Activated CD4-positive, CD25-positive, alpha-beta regulatory T cell treated with anti-CD3 and anti-CD28 coated beads, Interleukin-2, amount 50 U/mL, for 72 hours (primary cell): ENCODE results near the gene BMF.

Experiments
- DNase-seq: peaks from one replicate; pipeline ENCODE4 v3.0.0; 2021

Gene BMF

DNA sequence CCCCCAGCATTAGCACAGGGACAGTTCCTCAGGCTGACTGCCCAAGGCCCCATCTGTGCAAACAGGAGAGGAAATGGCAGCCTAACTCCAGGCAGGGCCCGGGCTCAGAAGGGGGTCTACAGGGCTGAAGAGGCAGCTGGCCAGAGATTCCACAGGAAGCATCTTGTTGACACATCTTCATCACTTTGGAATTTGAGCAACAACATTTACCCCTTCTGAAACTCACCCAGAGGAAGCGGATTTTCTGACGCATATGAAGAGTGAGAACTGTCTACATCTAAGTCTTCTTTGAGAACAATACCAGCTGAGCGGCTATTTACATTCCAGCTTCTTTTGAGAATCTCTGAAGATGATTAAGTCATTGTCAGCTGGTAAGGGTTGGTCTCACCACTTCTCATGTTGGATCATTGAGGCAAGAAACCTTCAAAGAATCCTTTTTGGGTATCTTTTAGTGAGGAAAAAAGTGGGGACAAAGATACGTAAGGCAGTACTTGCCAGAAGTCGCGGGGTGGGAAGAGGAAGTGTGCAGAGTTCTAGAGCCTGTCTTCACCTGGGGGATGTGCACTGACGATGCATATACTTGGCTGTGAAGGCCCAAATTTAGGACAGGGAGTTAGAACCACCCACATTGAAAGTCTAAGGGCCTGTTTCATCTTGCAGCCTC lies 44.3 kb downstream of the BMF start:
- DNase-seq, result no peak

DNA sequence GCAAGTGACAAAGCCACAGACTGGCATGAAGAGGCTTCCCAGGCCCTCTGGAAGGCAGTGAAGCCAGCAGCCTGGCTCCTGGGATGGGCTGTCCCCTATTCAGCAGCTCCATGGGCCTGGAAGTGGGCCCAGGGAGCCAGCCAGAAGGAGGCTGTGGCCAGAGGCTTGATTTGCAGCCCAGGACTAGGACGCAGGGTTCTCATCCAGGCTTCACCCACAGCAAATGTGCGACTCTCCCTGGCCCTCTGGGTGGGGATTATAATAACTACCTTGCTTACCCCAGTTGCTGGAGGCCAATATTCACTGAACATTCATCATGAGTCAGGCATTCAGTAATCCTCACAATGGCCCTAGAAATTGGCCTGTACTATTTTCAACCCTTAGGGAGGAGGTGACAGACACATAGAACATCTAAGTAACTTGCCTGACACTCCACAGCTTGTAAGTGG lies 45.1 kb downstream of the BMF start:
- DNase-seq, result no peak

DNA sequence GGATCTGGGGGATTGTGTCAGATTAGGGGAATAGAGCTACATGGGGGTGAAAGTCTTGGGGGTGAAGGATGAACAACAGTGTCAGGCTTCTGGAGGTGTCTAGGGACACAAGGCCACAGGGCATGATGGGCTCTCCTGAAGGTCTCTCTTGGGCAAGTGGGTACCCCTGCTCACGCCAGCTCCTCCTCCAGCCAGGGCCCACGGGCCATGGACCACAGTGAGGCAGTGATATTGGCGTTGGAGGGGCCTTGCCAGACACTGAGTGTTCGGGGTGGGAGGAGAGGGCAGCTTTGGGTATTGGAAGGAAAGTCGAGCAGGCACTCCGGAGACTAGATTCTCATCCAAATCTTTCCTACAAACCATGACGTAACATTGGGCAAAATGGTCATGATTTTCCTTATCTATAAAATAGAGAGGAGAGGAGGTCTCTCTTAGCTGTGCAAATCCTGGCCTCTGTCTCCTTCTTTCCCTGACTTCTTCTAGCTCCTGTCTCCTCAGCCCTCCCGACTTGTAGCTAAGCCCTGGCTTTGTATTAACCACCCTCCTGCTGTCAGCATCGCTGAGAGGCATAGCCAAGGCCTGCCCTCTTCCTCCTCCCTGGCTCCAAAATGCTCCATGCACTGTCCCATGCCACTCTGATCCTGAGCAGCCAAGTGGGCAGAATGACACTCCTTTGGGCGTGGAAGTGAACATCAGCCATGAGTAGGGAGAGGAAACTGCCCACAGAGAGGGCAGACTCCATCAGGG lies 45.7 kb downstream of the BMF start:
- no peak for DNase-seq

DNA sequence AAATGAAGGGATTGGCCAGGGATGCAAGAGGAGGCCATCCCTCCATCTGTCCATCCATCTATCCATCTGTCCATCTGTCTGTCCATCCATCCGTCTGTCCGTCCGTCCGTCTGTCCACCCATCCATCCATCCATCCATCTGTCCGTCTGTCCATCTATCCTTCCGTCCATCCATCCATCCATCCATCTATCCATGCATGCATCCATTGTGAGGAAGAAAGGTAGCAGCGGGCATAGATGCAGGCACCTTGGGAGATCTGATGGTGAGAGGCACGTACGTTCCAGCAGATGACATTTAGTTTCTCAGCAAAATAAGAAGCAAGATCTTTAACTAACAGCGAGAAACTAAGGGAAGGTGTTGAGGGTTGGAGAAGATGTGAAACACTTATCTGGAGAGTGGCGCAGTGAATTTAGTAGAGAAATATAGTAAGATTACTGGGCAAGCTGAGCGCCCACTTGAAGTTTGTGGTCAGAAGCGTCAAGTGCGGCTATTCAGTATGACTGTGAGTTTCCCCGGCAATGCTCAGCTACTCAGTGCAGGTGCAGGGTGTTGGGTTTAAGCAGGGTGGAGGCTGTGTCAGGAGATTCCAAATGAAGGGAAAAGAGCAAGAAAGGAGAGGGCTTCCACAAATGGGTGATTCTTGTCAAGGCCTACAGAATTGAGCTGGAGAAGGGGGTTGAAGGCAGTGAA lies 47.3 kb downstream of the BMF start:
- no peak for DNase-seq

DNA sequence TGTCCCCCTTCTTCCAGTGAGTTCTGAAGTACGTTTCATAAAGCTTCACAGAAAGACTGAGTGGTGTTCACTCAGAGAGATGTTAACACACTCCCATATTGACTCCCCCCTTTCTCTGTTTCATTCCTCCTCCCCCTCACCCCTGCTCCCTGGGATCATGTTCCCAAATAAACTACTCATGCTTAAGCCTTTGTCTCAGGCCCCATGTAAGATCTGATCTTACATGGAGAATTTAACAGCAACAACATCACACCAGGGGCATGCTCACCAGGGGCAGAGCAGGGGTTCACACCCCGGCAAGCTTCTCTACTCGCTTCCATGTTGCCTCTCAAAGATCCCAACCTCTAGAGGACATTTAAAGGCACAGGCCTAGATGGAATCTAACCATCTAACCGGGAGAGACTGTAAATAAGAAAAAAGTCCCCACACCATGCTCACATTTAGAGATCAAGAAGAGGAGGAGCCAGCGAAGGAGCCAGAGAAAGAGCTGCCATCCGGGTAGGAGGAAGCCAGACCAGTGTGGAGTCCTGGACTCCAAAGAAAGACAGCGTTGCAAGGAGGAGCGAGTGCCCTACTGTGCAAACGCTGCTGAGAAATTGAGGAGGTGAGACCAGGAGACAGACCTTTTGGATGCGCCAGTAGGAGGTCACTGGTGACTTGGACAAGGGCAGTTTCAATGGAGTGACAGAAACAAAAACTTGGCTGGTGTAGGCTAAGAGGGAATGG lies 48.3 kb downstream of the BMF start:
- no peak for DNase-seq

DNA sequence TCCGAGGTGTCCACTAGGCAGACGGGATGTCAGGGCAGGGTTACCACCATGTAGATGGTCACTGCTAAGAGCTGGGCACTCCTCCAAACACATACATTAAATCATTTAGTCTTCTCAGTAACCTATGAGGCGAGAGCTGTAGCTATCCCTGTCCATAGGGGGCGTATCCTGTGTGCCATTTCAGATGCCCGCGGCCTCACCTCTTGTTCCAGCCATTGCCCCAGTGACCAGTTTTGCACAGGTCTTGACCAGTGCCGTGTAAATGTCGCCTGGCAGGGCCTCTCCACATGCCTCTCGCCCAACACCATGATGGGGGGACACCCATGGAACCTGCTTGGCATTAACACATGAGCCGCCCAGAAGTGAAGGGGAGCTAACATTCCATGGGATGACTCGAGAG lies 48.9 kb downstream of the BMF start:
- DNase-seq, result no peak

DNA sequence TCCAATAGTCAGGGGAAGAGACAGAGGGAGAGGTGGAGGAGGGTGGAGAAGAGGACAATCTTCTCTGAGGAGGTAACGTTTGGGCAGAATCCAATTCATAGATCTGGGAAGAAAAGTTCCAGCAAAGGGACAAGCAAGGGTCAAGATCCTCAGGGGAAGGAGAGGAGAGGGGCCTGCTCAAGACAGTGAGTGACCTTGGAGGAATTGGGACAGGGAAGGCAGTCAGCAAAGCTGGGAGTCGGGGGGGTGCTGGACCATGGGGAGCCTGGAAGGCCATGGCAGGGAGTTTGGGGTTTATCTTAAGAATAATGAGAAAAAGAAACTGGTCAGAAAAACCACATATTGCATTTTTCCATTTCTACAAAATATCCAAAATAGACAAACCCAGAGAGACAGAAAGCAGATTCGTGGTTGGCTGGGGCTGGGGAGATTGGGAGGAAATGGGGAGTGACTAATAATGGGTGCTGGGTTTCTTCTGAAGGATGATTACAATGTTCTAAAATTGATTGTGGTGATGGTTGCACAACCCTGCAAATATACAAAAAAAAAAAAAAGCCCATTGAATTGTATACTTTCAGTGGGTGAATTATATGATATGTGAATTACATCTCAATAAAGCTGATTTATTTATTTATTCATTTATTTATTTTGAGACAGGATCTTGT lies 50.1 kb downstream of the BMF start:
- DNase-seq, result no peak

DNA sequence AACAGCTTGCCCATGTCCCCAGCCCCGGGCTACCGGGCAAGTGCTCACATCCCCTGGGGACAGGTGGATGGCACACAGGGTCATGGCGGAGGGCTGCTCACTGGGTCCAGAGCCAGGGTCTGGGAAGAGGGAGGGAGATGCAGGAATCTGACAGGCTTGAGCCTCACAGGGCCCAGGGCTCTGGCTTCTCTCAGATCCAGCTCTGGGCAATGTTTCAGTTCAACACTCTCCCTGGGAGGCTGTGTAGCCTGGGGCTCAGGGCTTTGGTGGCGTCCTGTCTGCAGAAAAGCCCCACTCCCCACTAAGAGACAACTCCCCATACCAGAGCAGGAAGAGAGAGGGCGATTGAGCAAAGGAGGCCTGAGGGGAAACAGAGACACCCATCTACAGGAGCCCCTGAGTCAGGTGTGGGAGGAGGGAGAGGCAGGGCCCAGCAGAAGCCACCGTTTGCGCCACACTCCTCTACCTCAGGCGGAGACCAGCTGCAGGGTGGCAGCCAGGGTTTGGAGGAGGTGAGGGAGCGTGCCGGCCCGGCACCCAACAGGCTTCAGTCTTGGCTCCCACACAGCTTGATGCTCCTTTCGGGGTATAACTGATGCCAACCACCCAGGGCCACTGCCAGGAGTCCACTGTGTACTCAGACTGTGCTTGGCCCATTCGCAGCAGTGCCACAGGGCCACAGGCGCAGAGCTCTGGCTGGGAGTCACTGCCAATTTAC lies 52.9 kb downstream of the BMF start:
- no peak for DNase-seq

DNA sequence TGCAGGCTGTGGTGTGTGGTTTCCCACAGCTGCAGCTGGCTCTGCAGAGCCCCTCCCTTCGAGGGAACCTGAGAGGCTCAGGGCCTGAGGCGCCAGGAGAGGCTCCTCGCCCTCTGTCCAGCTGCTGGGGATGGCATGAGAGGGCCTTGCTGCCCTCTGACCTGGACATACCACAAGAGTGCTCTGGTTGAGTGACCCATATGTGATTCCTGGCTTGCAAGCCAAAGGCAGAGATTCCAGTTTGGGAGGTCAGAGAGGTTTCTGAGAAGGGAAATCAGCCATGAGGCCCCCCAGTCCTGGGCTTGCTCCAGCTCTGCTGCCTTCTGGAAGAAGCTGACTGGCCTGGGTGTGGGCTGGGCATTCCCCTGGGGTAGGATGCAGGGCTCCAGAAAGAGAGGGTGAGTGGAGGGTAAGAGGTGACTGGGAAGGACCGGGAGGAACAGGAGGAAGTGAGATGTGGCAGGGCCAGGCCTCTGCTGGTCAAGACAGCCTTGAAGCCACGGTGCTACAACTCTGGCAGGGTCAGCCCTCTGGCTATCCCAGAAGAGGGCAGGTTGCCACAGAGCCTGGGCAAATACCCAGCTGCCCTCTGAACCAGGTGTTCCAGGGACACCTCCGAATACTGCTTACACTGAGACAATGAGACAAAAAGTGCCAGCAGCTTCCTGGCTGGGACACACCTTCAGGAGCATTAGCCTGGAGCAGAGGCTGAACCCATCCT lies 53.7 kb downstream of the BMF start:
- DNase-seq, result no peak

DNA sequence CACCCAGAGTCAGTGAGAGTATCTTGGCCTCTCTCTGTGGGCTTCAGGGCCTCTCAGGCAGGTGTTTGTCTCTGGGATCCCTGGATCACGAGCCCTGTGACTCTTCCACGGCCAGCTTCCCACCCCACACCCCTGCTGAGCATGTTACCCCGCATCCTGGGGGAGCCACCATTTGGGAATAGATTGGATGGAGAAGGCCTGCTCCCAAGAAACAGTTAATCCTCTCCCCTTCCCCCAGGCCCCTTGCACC lies 54.1 kb downstream of the BMF start:
- DNase-seq, result no peak

DNA sequence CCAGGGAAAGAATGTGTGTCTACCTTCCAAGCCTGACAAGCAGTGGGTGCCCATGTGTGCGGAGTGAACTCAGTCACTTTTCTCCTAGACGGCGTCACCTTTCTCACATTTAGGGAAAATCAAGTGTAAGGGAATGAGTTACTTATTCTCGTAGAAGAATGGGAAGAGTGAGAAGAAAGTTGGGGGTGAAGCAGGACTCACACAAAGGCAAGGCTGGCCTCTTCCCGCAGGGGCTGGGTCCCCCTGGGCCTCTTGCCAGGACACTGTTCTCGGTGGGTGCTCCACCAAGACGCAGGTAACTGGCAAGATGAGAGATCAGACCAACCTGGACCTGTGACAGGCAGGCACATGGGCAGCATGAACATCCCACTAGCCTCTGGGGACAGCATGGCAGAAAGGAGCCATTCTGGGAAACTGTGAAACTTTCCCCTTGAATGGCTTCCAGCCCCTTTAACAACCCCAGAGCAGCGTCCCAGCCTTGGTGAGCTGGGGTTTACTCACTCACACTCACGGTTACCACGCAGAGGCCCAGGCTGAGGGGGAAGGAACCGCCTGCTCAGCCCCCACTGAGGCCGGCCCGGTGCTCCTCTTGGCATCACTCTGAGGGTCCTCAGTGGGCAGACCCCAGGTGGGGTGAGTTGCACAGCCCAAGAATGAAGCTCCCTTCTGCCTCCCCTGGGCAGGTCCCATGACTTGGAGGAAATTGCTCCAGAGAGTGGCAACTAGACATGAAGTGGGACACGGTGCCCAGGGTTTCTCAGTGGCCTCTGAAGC lies 54.7 kb downstream of the BMF start:
- no peak for DNase-seq

DNA sequence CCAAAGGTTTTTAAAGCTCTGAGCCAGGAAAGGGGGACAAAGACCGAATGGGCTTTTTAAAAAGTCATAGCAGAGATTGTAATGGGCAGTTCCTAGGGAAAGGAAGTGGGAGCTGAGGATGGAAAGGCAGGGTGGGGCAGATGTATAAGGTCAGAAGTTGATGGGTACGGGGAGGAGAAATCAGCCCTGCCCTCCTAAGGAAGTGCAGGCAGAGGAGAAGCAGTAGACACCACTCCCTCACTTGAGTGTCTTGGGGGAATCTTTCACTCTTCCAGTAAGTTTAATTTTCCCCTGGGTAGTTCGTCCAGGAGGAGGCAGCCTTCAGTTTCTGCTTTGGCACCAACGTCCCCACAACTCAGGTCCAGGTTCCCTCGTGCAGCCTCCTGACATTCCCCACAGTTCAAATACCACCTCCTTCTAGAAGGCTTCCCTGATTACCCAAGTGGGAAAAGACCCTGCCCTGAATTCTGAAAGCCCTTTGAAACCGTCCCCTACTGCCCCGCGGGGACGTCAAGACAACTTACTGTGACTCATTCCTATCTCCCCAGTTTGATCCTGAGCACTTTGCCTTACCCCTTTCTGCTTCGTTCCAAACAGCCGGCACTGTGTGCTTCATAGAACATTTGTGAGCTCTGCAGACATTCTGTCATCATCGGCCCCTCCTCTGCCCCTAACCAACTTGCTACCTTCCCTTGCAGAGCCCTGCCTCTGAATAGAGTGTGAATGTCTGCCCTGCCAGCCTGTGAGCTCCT lies 55.4 kb downstream of the BMF start:
- DNase-seq, result no peak

DNA sequence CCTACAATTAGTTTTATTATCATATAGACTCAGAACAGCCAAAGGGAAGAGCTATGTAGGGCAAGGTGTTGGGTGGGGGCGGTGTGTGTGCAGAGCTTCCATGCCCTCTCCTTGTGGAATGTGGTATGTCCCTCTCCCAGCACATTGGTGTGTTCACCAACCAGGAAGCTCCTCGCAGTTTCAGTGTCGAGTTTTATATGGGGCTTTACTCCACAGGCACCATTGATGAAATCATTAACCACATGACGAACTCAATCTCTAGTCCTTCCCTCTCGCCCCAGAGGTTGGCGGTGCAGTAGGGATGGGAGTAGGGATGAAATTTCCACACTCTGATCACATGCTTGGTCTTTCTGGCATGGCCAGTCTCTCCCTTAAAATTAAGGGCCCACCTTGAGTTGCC lies 56.1 kb downstream of the BMF start:
- no peak for DNase-seq

DNA sequence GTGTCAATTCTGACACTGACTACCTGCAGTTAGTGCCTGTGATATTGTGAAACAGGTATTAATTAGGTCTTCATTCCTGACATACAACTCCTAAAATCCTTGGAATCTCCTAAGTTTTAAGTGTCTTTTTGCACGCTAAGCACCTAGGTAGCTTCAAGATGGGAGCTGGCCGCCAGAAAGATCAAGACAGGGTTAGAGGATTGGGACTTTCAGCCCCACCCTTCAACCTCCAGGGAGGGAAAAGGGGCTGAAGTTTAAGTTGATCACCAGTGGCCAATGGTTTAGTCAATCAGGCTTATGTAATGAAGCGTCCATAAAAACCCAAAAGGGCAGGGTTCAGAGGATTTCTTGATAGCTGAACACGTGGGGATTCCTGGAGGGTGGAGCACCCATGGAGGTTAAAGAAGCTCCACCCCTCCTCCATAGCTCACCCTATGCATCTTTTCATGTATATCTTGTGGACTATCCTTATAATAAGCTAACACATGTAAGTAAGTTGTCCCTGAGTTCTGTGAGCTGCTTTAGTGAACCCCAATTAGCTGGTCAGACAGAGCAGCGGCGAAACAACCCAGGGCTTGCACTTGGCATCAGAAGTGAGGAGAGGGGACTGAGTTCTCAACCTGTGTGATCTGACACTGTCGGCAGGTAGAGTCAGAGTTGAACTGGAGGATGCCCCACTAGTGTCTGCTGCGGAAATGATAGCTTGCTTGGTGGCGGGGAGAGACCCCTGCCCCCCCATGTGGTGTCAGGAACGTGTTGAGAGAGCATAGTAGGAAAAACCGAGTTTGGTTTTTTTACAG lies 56.9 kb downstream of the BMF start:
- DNase-seq, result no peak

DNA sequence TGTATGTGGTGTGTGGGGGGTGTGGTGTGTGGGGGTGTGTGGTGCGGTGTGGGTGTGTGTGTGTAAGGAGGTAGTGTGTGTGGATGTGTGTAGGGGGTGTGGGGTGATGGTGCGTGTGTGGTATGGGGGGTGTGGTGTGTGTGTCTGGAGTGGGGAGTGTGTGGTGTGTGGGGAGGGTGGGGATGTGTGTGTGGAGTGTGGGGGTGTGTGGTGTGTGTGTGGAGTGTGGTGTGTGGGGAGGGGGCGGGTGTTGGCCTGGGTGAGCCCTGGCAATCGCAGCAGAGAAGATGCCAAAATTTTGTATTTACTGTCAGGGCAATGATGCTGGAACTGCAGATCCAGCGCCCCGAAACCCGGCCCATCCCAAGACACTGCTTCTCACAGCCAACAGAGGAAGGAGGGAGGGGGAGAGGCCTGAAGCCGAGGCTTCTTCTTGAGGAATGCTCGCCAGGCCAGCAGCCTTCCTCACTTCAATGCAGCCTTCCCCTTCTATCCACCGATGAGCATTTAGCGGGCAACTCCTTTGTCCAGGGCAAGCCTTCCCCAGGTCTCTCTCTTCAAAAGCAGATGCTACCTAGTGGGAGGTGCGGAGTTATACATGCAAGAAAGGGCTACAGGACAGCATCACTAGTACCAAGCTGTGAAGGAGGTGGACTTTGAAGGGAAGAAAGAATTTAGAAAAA lies 57.8 kb downstream of the BMF start:
- no peak for DNase-seq

DNA sequence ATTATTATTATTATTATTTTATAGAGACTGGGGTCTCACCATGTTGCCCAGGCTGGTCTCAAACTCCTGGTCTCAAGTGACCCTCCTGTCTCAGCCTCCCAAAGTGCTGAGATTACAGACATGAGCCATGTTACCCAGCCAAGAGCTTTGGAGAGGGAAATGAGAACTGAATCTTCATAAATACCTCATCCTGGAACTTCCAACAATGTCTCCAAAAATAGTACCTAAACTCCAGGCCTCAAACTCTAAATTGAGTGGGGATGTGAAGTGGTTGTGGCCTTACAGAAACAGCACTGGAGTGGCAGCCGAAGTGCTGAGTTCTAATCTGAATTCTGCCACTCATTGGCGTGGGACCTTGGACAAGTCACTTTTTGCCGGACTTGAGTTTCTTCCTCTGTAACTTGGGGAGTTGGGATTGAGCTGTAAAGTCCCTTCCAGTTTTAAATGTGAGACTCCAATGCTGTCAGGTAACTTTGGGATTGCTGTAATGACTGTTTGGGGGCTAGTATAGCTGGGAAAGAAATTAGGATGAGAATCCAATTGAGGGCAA lies 59.7 kb downstream of the BMF start:
- no peak for DNase-seq

DNA sequence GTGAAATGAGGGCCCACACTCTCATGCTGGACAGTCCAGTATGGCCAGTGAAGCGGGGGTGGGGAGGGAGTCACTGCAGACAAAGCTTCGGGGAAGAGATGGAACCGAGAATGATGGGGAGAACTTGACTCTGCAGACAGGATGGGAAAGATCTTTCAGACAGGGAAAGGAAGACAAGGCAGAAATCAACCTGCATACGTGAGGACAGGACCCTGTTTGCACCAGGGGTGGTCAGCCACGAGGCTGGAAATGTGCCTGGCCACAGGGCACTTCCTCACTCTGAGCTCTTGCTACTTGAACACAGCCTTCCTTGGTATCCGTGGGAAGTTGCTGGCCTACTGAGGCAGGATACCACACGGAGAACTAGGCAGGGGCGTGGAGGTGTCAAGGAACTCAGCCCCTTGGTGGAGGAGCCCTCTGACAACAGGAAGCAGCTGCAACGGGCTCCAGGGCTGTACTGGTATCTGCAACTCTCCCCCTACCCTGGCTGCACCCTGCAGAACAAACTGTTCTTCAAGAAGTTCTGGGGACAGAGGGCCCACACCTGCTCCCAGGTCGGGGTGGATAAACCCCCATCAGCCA lies 60.4 kb downstream of the BMF start:
- no peak for DNase-seq
